Inflammatory macrophage treated with lipopolysaccharide for 4 hours (primary cell): ENCODE results near the gene GUCY2C.
"Not testable (repeated sequence)": the region's sequence is repeated elsewhere in the genome, so short reads cannot be mapped to it uniquely, and the experiment has no call there.

ENCODE experiments used
- DNase-seq: peaks from one replicate; pipeline ENCODE4 v3.0.0-alpha.2; 2020

GUCY2C gene

GRCh38 chr12:14696265-14696741, at the start of gene GUCY2C:
Gene GUCY2C, minus strand, starts transcription at chr12:14696599. Its CDS starts 151 bp downstream, at chr12:14696448.
- DNase-seq: no peak

- DNase-seq: no peak
Observed at GRCh38 chr12:14743061-14743460, 46.7 kb upstream of the GUCY2C start.

DNA sequence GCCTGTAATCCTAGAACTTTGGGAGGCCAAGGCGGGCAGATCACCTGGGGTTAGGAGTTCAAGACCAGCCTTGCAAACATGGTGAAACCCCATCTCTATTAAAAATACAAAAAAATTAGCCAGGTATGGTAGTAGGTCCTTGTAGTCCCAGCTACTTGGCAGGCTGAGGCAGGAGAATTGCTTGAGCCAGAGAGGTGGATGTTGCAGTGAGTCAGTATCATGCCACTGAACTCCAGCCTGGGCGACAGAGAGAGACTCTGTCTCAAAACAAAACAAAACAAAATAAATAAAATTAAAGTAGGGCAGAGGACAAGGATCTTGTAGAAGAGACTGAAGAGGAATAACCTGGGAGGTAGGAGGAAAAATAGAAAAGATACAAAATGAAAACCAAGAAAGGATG, 45.5 kb upstream of the GUCY2C start:
- no peak for DNase-seq

- DNase-seq: no peak
Observed at GRCh38 chr12:14741153-14741552, 44.8 kb upstream of the GUCY2C start.

- DNase-seq: not testable (repeated sequence)
Observed at GRCh38 chr12:14736441-14736840, 40.0 kb upstream of the GUCY2C start.

DNA sequence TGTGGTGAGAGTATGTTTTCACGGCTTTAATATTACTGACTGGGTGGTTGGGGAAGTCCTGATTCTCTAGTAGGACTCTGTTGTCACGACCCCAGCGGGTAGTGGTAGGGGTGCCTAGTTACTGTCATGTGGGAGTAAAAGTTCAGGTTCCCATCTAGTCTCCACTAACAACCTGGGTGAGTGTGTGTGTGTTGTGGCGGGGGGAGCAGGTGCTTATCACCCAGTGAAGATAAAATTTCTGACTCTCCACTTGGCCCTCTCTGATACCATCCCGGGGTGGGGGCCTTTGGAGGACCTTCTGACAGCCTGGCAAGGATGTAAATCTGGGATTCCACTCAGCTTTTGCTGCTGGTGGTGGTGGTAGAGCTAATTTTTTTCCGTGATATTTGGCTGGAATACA, 35.4 kb upstream of the GUCY2C start:
- DNase-seq: no peak

GRCh38 chr12:14729586-14729985, 33.2 kb upstream of the GUCY2C start:
- no peak for DNase-seq

DNA sequence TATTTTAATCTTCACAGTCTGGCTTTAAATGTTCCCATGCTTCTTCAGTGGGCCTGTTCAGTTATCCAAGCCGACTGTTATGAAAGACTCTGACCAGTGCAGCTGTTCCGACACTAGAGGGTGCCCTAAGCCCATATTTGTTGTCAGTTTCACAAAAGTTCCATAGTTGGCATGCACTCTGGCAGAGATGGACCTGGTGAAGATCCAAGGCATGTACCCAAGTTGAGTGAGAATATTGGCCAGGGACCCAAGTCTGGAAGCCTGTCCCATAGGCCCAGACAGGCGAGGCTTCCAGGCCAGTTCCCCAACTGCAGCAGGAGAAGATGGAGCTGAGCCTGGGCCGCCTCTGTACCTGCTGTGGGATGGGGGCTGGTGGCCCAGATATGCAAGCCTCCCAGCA, 27.4 kb upstream of the GUCY2C start:
- peak; percentile 51 for DNase-seq

- DNase-seq: peak; percentile 61
Observed at GRCh38 chr12:14716848-14717444, 20.5 kb upstream of the GUCY2C start.

DNA sequence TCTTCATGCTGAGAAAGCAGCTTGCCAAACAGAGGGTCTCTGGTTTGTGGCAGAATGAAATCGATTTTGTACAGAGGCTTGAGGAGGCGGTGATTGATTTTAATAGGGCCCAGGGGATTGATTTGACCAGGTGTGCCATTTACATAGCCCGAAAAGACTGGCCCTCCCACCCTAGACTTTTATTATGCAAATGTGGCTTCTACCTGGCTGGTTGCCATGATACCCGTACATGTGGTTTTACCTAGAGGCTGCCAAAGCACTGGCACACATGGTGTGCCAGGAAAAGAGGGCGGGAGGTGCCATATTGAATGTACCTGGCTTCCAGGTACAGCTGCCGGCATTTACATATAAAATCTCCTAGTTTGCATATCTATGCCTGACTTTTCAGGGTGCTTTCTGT, 18.0 kb upstream of the GUCY2C start:
- no peak for DNase-seq

GRCh38 chr12:14710632-14711320, 14.4 kb upstream of the GUCY2C start:
- DNase-seq: peak; percentile 5

- DNase-seq: no peak
Observed at GRCh38 chr12:14701809-14702568, 5.6 kb upstream of the GUCY2C start.

GRCh38 chr12:14700935-14701334, 4.5 kb upstream of the GUCY2C start:
- DNase-seq: no peak

GRCh38 chr12:14699923-14700322, 3.5 kb upstream of the GUCY2C start:
- no peak for DNase-seq

- DNase-seq: no peak
Observed at GRCh38 chr12:14698555-14698954, 2.2 kb upstream of the GUCY2C start.

- DNase-seq: no peak
Observed at GRCh38 chr12:14695715-14696141, 671 bp downstream of the GUCY2C start.

GRCh38 chr12:14694970-14695369, 1.4 kb downstream of the GUCY2C start:
- DNase-seq: peak; percentile 23

GRCh38 chr12:14694145-14694714, 2.2 kb downstream of the GUCY2C start:
- no peak for DNase-seq

GRCh38 chr12:14693116-14693515, 3.3 kb downstream of the GUCY2C start:
- DNase-seq: no peak

GRCh38 chr12:14691560-14691959, 4.8 kb downstream of the GUCY2C start:
- DNase-seq: peak; percentile 95

- no peak for DNase-seq
Observed at GRCh38 chr12:14689996-14690395, 6.4 kb downstream of the GUCY2C start.

- DNase-seq: no peak
Observed at GRCh38 chr12:14689144-14689543, 7.3 kb downstream of the GUCY2C start.

- DNase-seq: not testable (repeated sequence)
Observed at GRCh38 chr12:14682231-14682630, 14.2 kb downstream of the GUCY2C start.
